Amygdala (tissue), 56 donors: ENCODE data around the gene AKT1S1.
A peak's percentile ranks its signal among the peaks of the same experiment; 100 is the strongest.
"Not testable (repeated sequence)": the region's sequence is repeated elsewhere in the genome, so short reads cannot be mapped to it uniquely, and the experiment has no call there.

Experiments used
- DNase-seq, 56 donors: peaks; one replicate each; lab custom pipeline; 2025; lab: John Stamatoyannopoulos, UW

Gene AKT1S1

GRCh38 chr19:49877020-49877878, at the start of gene AKT1S1, which contains the start of gene TBC1D17:
Gene AKT1S1 (minus strand): TSS chr19:49877355. CDS start chr19:49873295, 4,060 bp downstream.
Gene TBC1D17 (plus strand): TSS chr19:49877702. CDS start chr19:49877724, 22 bp downstream.
- DNase-seq: peak; percentile 95 to 100 (median 99)

- no peak for DNase-seq
Observed at GRCh38 chr19:49926515-49926914, 49.4 kb upstream of the AKT1S1 start.

GRCh38 chr19:49925486-49925885, 48.3 kb upstream of the AKT1S1 start:
- DNase-seq: no peak

- DNase-seq: not testable (repeated sequence)
Observed at GRCh38 chr19:49924881-49925210, 47.7 kb upstream of the AKT1S1 start.

- DNase-seq: no peak
Observed at GRCh38 chr19:49924004-49924880, 47.1 kb upstream of the AKT1S1 start.

- DNase-seq: peak in 7 of 56 donors; percentile 8 to 33 (median 14)
Observed at GRCh38 chr19:49923055-49924003, 46.2 kb upstream of the AKT1S1 start.

GRCh38 chr19:49921871-49922795, 45.0 kb upstream of the AKT1S1 start:
- DNase-seq: no peak

- no peak for DNase-seq
Observed at GRCh38 chr19:49920624-49921363, 43.6 kb upstream of the AKT1S1 start.

- no peak for DNase-seq
Observed at GRCh38 chr19:49918089-49918488, 40.9 kb upstream of the AKT1S1 start.

GRCh38 chr19:49916839-49917733, 39.9 kb upstream of the AKT1S1 start:
- DNase-seq: peak in 4 of 56 donors; percentile 4 to 34 (median 12)

GRCh38 chr19:49915271-49915670, 38.1 kb upstream of the AKT1S1 start:
- DNase-seq: no peak

- no peak for DNase-seq
Observed at GRCh38 chr19:49913720-49914119, 36.6 kb upstream of the AKT1S1 start.

GRCh38 chr19:49912965-49913685, 36.0 kb upstream of the AKT1S1 start:
- DNase-seq: peak in 16 of 56 donors; percentile 3 to 62 (median 26)

GRCh38 chr19:49911381-49912145, 34.4 kb upstream of the AKT1S1 start:
- peak in 10 of 56 donors; percentile 5 to 59 (median 16) for DNase-seq

- no peak for DNase-seq
Observed at GRCh38 chr19:49910179-49910578, 33.0 kb upstream of the AKT1S1 start.
